Loucy (cell line): ENCODE results near the gene ZMAT5.

ENCODE experiments used
- EZH2phosphoT487 ChIP-seq: fragments of 200-600 bp; IDR thresholded peaks from 2 replicates; pipeline ENCODE4 v1.6.1; 2018; ENCODE audit warnings: antibody characterized with exemption, mild to moderate bottlenecking, moderate library complexity, borderline replicate concordance
- TF ChIP-seq, protein P1 (sequence below): fragments of 200-600 bp; sonication (generic); conservative IDR thresholded peaks from 2 replicates; pipeline ENCODE4 v1.5.1; 2014; ENCODE audit warnings: mild to moderate bottlenecking, antibody characterized with exemption, low read length

DNA sequence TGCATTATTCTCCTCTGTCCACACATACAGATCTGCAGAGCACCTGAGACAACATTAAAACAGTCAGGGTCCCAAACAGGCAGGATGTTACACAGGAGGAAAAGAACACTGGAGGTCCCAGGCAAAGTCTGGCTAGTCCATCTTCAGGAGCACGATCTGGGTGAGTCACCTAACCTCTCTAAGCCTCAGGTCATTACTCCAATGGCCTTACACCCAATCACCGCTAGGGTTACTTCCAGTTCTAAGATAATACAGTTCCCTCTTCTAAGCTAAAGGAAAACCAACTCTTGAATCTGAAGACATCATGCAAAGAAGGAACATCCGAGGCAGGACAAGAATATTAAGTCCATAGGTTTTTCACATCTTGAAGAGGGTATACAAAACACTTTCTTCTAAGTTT lies 46.8 kb upstream of the ZMAT5 start:
- TF ChIP-seq, protein P1, sequence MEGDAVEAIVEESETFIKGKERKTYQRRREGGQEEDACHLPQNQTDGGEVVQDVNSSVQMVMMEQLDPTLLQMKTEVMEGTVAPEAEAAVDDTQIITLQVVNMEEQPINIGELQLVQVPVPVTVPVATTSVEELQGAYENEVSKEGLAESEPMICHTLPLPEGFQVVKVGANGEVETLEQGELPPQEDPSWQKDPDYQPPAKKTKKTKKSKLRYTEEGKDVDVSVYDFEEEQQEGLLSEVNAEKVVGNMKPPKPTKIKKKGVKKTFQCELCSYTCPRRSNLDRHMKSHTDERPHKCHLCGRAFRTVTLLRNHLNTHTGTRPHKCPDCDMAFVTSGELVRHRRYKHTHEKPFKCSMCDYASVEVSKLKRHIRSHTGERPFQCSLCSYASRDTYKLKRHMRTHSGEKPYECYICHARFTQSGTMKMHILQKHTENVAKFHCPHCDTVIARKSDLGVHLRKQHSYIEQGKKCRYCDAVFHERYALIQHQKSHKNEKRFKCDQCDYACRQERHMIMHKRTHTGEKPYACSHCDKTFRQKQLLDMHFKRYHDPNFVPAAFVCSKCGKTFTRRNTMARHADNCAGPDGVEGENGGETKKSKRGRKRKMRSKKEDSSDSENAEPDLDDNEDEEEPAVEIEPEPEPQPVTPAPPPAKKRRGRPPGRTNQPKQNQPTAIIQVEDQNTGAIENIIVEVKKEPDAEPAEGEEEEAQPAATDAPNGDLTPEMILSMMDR = no peak
- no peak for TF ChIP-seq EZH2phosphoT487
